ENCODE results near the gene FLAD1.

The FLAD1 gene

DNA sequence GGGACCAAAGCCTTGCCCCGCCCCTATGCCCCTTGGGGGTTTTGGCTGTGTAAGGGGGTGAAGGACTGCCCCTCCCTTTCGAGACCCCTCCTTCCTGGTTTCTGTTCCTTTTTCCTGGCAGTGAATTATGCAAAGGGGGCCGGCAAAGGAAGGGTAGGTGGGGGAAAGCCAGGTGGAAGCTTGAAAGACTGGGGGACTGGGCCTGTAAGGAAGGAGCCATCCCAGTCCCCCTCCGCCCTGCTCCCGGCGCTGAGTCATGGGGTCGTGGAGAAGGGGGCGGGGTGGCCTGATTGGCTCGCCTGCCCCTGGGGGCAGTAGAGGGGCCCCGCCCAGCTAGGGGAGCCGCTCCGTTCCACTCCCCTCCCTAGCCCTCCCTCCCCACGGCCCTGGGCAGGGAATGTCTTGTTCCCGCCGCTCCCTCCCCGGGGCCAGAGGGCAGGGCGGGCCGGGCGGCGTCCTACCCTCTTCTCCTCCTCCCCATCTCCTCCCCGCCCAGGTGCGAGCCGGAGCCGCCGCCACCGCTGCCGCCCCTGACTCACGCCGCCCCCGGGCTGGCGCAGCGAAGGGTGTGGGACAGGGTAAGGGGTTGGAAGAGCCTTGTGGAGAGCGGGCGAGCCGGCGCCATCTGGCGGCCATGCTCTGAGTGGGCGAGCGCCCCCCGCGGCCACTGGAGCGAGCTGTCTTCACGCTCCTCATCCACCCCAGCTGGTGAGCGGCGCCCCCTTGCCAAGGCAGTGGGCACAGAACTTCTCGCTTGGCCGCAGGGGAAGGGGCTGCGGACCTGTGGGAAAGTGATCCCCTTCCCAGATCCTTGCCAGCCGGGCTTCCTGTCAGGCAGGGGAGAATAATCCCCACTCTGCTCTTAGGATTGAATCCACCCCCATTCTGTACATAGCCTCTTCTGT lies 34.1 kb downstream of the FLAD1 start:
- DNase-seq (ENCODE audit: low read depth in 2 of 2): peak; percentile 83 to 92

DNA sequence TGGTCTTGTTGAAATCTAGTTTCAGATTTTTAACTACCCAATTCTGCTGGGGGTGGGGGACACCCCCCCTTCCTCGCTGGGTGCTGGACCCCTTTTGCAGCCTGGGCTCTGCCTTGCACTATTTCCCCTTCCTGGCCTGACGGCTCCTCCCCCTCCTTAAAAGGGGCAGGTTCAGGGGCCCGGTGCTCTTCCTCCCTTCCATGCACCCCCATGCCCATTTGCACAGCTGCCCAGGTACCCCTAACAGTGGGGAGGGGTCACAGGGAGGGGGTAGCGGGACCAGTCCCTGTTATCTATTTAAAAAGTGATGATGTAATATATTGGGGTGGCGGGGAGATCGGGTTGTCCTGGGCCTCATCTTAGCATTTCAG lies 34.8 kb downstream of the FLAD1 start:
- no peak for DNase-seq (ENCODE audit: low read depth in 2 of 2)

DNA sequence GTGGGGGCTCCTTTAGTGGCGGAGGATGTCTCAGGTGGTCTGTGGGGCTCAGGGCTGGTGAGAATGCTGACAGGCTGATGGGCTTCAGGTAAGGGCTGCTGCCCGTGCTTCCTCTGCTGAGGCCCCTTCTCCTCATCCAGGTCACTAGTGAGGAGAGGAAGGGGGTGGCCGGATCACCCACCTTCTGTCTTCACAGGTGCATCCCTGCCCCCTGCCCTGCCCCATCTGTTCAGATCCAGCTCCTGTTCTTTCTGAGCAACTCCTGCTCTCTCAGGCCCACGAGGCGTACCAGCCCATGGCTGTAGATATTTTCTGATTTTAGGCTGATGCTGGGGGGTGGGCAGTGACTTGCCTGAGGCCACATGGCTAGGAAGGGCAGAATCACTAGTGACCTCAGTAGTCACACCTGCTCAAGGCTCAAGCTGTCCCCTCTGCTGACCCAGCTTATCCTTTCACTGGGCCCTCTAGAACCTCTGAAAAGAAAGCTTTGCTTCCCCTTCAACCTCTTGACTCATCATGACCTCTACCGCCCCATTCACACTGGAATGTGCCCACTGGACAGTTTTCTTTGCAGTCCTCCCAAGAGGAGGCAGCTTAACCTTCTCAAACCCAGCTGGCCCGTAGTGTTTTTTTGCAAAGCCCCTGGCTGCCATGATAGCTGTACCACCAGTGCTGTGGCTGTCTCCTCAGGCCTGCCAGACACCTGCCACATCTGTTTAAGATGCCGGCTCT lies 35.6 kb downstream of the FLAD1 start:
- no peak for DNase-seq (ENCODE audit: low read depth in 2 of 2)

DNA sequence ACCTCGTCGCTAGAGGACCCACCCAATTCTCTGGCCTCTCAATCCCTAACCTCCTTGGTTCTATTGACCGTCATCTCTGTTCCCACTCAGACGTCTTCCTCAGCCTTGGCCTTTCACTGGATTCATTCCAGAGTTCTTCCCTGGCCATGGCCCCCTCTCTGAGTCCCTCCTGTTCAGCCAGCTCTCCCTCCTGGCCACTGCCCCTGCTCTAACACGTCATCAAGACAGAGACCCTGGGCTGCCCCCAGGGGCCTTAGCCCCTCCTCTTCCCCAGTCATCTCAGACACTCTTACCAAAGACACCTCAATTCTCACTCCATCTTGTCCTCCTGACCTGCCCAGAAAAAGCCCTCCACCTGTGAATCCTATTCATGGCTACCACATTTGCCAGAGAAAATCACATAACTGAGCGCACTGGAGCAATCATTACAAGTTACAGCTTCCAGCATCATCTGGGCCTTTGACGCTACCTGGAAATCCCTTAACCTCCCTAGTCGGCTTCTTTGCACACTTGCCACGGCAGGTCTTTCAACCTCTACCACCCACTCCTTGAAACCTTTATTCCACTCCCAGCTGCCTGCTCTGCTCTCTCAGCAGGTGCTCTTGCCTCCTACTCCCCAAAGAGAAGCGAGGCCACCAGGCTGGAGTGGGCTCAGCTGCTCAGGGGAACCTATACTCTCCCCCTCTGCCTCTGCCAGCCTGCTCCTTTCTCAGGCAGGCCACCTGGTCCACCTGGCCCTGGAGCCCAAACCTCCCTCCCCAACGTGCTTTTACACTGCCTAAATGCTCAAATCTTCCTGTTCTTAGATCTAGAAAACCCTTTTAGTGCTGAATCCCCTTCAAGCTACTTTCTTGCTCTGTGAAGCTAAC lies 36.5 kb downstream of the FLAD1 start:
- DNase-seq (ENCODE audit: low read depth in 2 of 2): no peak

DNA sequence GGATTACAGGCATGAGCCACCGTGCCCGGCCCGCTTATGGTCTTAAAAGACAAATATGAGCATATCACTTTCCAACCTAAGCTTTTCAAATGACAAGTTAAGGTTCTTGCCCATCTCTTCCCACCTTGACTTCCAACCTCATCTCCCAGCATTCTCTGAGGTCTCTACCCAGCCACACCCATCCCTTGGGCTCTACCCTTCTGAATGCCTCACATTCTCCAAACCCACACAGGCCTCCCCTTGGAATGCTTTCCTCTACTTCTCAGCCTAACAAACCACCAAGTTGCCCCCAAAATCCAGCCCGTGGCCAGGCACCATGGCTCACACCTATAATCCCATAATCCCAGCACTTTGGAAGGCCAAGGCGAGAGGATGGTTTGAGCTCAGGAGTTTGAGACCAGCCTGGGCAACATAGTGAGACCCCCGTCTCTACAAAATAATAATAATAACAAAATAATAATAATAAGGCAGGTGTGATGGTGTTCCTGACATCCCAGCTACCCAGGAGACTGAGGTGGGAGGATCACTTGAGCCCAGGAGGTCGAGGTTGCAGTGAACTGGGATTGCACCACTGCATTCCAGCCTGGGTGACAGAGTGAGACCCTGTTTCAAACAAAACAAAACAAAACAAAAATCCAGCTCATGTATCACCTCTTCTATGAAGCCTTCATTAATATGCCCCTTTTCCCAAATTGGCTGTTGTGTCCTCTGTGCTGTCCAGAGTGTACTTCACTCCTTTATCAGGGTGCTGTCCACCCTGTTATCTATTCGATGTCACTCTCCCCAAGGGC lies 39.2 kb downstream of the FLAD1 start:
- DNase-seq (ENCODE audit: low read depth in 2 of 2): no peak

DNA sequence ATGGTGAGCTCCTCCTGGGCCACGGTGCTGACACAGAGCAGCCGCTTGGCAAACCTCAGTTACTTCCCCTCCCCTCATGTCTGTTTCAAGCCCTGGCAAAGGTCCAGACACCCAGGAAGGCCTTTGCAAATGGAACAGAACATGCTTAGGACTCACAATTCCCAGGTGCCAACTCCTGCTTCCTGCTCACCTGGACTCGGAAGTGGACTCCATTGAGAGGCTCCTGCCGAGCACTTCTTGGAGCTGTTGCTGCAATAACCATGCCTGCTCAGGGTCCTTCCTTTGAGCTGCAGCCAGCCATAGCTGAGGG lies 39.7 kb downstream of the FLAD1 start:
- no peak for DNase-seq (ENCODE audit: low read depth in 2 of 2)

DNA sequence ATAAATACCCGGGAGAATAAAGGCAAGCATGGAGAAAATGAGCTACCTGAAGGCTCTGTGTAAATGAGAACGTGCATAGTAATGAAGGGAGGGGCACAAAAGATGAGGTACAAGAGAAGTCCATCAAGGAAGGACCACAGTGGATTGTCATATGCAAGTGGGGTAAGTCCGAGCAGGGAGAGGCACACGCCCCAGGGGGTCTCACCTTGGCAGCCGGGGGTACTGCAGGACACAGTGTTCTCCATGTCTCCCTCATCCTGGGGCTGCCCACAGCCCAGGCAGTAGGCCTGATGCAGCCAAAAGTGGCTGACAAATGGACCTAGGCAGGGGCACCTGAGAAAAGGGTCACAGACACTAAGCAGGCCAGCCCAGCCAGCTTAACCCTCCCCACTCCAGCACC lies 40.5 kb downstream of the FLAD1 start:
- DNase-seq (ENCODE audit: low read depth in 2 of 2): no peak

DNA sequence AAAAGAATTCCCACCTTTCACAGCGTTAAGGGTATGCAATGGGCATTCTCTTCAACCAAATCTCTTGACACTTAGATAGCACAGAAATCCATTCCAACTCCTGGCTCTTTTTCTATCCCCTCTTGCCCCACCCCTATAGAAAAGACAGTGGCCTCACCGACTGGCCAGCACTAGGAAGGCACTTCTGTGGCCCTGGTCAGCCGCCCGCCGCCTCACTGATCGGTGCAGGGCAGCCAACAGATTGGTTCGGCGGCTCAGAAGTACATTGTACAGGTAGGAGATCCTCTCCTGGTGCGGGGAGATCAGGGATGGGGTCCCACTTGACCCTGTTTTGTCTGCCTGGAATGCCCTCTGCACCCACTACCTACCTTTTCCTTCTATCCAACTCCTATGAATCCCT lies 41.2 kb downstream of the FLAD1 start:
- no peak for DNase-seq (ENCODE audit: low read depth in 2 of 2)

DNA sequence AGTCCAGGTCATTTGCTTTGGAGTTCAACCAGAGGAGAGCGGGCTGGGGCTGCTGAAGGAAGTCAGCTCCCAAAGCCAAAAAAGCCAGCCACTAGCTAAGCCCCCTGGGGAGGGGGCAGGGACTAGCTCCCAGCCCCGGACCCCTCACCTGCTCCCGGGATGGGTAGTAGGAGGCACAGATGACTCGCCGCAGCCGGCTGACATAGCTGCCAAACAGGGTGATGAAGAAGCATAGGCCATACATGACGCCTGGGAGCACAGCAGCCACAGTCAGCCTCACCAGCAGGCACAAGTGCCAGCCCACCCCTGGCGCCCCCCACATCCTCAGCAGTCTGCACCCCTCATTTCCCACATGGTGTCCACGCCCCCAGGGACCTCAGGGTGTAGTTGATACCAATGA lies 43.0 kb downstream of the FLAD1 start:
- no peak for DNase-seq (ENCODE audit: low read depth in 2 of 2)

DNA sequence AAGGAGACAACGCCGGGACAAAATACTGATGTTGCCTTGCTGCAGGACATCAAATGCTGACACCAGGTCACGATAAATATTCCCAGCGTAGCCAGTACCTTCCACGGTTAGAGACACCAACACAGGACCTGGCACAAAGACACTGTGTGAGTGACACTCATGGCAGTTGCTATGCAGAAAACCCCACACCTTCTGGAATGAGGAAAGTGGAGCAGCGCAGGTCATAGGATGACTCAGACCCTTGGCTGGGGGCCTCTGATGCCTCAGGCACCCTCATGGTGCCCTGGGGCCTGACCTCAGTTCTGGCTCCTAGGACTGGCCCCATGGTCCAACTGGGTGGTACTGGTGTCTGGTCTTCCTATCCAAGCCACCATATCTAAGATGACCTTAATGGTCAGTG lies 43.4 kb downstream of the FLAD1 start:
- DNase-seq (ENCODE audit: low read depth in 2 of 2): no peak

DNA sequence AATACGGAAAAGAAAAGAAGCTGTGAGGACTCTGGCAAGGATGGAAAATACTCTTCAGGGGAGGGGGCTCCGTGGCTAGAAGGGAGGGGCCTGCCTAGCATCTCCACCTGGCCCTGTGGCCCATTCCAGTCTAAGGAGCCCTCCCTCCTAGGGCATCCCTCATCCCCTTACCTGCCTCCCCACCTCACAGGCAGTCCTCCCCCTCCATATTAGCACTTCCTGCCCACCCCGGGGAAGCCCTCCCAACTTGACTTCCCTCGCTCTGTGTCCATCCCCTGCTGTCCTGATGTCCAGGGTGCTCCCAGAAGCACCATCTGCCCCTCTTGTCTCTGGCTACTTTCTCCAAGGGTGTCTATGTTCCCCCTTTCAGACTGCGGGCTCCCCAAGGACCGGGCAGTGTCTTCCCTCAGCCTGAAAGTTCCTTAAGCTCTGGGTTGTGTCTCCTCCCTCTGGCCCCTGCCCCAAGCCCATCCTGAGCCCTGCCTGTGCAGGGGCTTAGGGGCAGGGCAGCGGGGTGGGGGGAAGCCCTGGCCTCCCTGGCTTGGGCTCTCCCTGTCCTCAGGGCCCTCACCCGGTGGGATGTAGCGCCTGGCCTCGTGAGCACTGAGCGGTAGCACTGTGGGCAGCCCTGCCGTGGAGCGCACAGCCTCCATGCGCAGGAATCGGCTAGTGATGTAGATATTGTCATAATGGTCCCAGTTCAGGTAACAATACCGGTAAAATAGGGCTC lies 46.5 kb downstream of the FLAD1 start:
- no peak for DNase-seq (ENCODE audit: low read depth in 2 of 2)

DNA sequence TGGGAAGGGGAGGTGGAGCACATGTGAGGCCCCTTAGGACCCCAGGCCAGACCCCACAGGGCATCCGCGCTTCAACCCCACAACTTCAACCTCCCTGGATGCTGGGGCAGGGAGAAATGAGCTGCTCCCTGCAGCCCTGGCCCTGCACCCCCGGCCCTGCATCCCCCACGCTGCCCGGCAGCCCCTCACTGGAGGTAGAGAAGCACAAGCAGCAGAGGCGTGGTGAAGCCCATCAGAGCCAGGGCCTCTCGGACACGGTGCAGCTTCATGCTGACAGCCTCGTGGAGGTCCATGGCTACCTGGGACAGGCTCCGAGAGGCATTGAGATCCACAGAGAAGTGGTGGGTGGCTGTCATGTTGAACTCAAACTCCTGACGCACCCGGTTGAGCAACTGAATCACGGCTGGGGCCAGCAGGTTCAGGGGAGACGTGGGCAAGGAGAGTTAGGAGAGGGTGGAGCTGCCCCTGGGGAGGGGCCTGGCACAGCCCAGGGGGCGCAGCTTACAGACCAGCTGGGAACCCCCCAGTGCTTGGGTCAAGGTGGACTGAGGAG lies 47.2 kb downstream of the FLAD1 start:
- DNase-seq (ENCODE audit: low read depth in 2 of 2): no peak

DNA sequence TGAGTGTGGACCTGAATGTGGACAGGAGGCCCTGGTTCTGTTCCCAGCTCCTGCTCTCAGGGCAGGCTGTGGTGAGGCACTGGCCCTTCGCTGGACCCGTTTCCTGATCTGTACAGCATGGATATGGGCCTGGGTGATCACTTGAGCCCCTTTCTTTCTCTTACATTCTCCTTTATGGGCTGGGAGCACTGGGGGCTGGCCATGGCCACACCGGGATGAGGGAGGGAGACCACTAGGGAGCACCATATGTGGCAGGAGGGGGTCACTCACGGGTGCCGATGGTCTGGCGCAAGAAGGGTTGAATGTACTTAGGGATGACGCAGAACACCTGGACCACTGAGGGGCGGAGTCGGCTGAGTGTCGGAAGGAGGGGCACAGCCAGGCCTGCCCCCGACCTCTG lies 47.8 kb downstream of the FLAD1 start:
- DNase-seq (ENCODE audit: low read depth in 2 of 2): no peak

DNA sequence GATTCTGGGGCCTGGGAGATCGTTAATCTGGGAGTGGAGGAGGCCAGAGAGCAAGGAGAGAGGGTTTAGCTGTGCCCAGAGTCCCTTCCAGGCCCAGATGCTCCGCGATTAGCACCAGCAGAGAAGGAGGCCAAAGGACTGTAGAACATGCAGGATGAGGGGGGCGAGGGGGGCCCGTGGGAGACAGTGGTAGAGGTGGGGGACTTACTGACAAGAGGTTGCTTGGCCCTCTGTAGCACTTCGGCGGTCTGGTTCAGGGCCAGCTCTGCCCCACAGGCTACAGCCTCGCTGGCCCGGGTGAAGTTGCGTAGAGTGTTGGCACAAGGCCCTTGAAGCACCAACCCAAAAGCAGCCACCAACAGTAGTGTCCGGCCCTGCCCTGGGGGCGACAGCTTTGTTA lies 49.7 kb downstream of the FLAD1 start:
- DNase-seq (ENCODE audit: low read depth in 2 of 2): no peak

DNA sequence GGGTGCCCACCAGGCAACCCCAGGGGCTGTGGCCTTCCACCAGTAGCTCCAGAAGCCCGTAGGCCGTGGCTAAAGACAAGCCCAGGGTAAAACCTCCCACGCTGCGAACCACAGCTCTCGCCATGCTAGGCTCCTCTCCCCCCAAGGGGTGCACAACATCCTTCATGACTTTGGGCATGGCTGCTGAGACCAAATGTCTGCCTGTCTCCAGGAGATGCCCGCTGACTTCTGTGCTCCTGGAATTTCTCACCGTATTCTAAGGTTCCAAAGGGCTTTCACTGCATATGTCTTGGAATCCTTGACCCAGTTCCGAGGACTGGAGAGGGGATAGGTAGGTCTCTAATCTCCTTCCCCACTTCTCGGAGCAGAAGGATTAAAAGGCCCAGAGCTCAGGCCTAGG lies 50.4 kb downstream of the FLAD1 start, which contains the start of the genes DCST1 and DCST2:
Gene DCST1, plus strand, starts transcription at position 301 of the 400 bp plus-strand sequence. CDS start 213 bp downstream, outside the sequence.
Gene DCST2, minus strand, starts transcription at position 258 of the 400 bp plus-strand sequence. Its CDS starts 80 bp downstream, at position 178.
- DNase-seq (ENCODE audit: low read depth in 2 of 2): no peak

DNA sequence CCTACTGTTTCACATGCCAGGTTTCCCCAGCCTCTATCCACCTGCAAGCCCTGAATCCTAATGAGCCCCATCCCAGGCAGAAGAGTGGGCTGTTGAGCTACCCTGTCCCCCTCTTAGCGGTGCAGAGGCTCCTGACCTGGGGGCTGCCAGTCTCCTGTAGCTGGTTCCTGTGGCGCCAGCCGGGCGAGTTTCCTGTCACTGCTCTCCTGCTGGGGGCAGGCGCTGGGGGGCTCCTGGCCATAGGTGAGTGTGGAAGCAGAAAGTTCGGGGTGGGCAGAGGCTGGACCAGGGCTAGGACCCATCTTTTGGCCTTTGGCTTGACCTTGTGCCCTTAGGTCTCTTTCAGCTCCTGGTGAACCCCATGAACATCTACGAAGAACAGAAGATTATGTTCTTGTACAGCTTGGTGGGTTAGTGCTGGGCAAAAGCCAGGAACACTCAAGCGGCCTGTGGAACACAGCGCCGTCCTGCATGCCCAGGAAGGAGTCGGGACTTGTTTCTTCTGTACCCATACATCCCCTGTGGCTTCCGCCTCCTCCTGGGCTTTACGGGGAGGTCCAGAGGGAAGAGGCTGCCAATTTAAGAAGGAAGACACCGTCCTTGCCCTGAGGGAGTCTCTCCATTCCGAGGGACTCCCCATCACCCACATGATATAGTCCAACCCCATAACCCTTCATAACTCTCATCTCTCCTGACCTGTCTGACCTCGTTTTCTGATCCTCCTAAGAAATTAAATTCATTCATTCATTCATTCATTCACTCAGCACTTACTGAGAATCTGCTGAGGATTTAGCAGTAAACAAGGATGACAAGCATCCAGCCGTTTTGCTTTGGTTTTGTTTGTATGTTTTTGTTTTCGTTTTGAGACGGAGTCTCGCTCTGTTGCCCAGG lies 51.4 kb downstream of the FLAD1 start:
- no peak for DNase-seq (ENCODE audit: low read depth in 2 of 2)

DNA sequence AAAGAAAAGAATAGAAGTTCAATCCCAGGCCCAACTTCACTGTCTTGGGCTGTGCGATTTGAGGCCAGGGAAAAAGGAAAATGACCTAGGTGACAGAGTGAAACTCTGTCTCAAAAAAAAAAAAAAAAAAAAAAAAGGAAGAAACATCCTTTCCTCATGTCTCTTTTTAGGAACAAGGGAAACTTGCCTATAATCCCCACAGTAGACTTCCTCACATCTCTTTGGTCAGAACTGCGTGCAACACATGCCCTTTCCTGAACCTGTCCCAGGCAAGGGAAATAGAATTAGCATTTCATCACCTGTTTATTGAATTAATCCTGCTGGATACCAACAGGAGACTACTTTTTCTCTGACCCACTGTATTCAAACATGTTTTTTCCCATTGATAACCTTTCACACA lies 52.8 kb downstream of the FLAD1 start:
- no peak for DNase-seq (ENCODE audit: low read depth in 2 of 2)

DNA sequence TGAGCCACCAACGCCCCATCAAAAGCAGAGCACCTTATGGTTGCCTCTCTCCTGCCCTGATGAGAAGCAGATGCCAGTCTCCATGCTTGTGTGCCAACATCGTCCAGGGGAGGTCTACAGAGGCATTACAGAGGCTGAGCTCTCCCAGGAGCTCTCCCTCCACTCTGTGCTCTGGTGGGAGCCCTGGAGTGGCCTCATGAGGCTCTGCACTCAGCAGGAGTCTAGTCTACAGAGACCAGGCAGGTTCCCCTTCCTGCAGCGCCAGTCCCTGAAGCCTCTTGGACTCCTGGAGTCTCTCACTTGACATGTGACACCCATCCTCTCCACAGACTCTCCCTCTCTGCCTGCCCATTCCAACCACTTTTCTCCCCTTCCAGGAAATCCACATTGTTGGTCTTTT lies 53.9 kb downstream of the FLAD1 start:
- no peak for DNase-seq (ENCODE audit: low read depth in 2 of 2)

DNA sequence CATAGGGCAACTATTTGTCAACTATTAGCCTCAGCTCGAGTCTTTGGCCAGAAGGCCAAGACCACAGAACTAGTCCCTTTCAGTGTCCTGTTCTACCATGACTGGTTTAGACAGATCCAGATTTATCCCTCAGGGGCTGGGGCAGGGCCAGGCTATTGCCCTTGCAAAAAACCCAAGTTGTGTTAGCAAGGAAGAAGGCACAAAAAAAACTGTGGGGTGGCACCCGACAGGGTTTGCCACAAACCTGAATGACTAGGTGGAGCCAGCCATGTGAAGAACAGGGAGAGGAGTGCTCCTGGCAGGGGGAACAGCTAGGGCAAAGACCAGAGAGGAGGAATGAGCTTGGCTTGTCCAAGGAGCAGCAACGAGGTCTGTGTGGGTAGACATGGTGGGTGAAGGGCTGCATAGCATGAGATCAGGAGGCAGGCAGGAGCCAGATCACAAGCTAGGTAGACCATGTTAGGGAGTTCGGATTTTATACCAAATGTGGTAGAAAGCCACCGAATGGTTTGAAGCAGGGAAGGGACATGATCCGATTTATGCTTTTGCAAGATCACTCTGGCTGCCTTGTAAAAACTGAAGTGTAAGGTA lies 54.8 kb downstream of the FLAD1 start:
- no peak for DNase-seq (ENCODE audit: low read depth in 2 of 2)
